GM11168 (cell line): ENCODE results near the gene ARSI.
"Not testable (repeated sequence)": the region's sequence is repeated elsewhere in the genome, so short reads cannot be mapped to it uniquely, and the experiment has no call there.

Experiments used
- in situ Hi-C: fragments of 300-500 bp; cut with MboI; formaldehyde crosslinking; loops from one replicate; pipeline ENCODE4 v1.12.0; 2022; ENCODE audit warnings: low sequenced_read_pairs; ENCODE audit not compliant: unreplicated experiment

The ARSI gene

GRCh38 chr5:150255659-150256409 is 46.9 kb downstream of the ARSI start:
- in situ Hi-C loops = no loop called here

GRCh38 chr5:150254774-150255173 is 47.9 kb downstream of the ARSI start:
- in situ Hi-C loops = no loop called here

GRCh38 chr5:150254363-150254762 is 48.3 kb downstream of the ARSI start:
- in situ Hi-C loops = no loop called here

- in situ Hi-C loops = no loop called here
Measured at GRCh38 chr5:150253416-150254208, 49.1 kb downstream of the ARSI start.

- in situ Hi-C loops = no loop called here
Measured at GRCh38 chr5:150252489-150252888, 50.2 kb downstream of the ARSI start.

- in situ Hi-C loops = no loop called here
Measured at GRCh38 chr5:150251504-150251903, 51.2 kb downstream of the ARSI start.

GRCh38 chr5:150249744-150250143 is 53.0 kb downstream of the ARSI start:
- in situ Hi-C loops = no loop called here

- in situ Hi-C loops = no loop called here
Measured at GRCh38 chr5:150248946-150249345, 53.8 kb downstream of the ARSI start.

- in situ Hi-C loops = not testable (repeated sequence)
Measured at GRCh38 chr5:150248493-150248892, 54.2 kb downstream of the ARSI start.

GRCh38 chr5:150247726-150248125 is 55.0 kb downstream of the ARSI start:
- in situ Hi-C loops = no loop called here

- in situ Hi-C loops = no loop called here
Measured at GRCh38 chr5:150246835-150247234, 55.9 kb downstream of the ARSI start.

- in situ Hi-C loops = no loop called here
Measured at GRCh38 chr5:150246429-150246828, 56.3 kb downstream of the ARSI start.
